ENCODE results near the gene PIGQ.
A peak's percentile ranks its signal among the peaks of the same experiment; 100 is the strongest.

PIGQ gene

DNA sequence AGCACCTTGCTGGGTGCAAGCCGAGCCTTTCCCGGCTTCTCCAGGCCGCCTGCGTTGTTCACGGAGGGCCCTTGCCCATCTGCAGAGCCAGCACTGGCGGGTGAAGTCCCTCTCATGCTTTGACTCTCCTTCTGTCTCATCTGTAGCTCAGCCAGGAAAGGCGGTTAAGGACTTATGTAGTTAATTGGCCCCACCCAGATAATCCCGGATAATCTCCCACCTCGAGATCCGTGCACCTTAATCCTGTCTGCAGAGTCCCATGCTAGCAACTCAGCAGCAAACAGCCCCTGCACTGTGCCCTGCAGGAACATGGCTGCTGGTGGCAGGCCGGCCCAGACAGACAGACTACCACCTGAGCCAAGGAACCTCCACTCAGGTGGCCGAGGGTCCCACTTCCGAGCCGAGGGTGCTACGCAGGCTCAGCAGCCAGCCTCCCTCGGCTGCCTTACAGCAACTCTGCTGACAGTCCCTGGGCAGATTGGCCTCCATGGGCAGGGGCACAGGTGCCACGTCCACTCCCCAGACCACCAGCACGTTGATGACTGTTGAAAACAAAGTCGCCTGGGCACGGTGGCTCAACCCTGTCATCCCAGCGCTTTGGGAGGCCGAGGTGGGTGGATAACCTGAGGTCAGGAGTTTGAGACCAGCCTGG lies 37.0 kb downstream of the PIGQ start:
- no peak for DNase-seq (ENCODE audit: low spot score)

DNA sequence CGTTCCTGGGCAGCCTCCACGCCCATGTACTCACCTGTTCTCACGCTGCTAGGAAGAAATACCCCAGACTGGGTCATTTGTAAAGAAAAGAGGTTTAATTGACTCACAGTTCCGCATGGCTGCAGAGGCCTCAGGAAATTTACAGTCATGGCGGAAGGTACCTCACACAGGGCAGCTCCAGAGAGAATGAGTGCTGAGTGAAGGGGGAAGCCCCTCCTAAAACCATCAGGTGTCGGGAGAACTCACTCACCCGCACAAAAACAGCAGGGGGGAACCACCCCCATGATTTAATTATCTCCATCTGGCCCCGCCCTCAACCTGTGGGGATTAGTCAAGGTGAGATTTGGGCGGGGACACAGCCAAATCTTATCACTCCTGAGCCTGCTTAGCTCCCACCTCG lies 38.3 kb downstream of the PIGQ start:
- no peak for DNase-seq (ENCODE audit: low spot score)

DNA sequence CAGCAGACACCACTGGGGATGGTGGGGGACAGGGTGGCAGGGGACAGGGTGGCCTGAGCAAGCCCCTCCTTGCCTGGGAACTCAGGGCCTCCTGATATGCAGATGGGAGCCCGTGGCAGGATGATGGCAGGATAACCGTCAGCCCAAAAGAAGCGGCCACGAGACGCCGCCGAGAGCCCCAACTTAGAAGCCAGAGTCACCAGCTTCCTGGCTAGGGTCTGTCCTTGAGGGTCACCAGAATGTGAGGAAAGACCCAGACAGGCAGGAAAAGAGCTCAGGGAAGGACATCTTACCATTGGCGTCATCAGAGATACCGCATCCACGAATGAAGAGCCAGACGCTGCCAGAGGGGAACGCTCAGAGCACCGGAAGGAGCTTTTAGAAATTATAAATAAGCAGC lies 39.5 kb downstream of the PIGQ start:
- DNase-seq (ENCODE audit: low spot score) = no peak

DNA sequence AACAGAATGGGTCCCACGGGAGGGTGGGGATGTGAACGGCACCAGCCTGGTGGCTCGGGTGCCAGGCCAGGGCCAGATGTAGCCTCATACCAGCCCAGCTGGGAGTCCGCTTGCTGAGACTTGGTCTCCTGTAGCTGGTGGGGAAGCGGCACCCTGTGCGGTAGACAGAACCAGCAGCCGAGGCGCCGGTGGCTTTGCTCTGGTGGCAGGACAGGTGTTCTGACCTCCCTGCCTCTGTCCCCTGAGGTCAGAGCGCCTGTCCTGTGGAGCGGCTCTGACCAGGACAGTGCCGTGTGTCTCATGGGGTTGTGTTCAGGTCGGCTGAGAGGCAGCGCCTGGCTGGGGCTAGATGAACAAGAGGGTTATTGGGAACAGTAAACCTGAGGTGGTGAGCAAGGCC lies 40.2 kb downstream of the PIGQ start:
- no peak for DNase-seq (ENCODE audit: low spot score)

DNA sequence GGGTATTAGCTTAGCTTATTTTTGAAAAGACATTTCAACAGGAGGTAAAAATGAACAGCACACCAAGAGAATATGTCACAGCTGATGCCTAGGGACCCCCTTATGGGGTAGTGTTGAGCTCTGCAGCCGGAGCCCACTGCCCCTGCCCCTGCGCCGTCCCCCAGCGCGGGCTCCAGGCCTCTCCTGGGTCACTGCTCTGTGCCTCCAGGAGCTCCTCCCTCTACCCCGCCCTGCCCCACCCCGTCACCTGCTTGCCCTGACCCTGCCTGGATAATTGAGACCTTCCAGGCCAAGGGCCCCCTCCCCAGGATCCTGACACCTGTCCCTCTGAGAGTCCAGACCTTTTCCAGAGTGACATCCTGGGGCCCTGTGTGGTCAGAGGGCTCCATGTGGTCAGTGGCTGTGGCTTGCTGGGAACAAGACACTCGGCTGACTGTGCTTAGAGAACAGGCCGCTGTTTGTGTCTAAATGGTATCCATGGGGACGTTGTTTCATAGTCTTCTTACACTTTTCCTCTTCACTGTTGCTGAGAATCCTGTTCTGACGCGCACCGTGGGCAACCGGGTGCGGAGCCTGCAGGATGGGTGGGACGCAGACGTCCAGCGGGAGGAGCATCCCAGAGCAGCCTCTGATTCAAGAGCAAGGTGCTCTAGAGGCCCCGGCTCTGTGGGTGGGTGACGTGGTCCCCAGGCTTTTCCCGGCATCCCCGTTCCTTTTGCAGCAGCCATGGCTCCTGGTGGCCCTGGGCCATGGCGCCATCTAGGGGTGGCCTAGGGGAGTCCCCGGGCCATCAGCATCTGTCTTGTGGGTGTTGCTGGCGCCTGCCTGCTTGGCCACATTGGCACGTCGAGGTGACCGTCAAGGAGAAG lies 41.0 kb downstream of the PIGQ start:
- DNase-seq (ENCODE audit: low spot score) = peak; percentile 71

DNA sequence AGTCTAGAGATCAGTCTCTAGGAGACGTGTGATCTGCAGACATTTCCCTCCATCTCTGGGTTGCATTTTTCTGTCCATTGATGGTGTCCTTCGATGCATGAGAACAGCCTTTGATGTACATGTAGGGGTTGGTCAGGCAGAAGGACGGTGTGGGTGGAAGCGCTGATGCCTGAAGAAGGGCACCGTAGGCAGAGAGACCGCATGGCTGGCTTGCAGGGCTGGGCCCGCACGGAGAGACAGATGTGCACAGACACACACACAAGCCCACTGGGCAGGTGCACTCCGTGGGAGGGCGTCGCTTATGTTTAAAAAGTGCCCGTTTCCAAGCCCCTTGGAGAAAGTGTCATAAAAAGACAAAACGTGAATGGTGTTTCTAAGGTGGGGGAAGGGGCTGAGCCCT lies 45.4 kb downstream of the PIGQ start:
- no peak for DNase-seq (ENCODE audit: low spot score)

DNA sequence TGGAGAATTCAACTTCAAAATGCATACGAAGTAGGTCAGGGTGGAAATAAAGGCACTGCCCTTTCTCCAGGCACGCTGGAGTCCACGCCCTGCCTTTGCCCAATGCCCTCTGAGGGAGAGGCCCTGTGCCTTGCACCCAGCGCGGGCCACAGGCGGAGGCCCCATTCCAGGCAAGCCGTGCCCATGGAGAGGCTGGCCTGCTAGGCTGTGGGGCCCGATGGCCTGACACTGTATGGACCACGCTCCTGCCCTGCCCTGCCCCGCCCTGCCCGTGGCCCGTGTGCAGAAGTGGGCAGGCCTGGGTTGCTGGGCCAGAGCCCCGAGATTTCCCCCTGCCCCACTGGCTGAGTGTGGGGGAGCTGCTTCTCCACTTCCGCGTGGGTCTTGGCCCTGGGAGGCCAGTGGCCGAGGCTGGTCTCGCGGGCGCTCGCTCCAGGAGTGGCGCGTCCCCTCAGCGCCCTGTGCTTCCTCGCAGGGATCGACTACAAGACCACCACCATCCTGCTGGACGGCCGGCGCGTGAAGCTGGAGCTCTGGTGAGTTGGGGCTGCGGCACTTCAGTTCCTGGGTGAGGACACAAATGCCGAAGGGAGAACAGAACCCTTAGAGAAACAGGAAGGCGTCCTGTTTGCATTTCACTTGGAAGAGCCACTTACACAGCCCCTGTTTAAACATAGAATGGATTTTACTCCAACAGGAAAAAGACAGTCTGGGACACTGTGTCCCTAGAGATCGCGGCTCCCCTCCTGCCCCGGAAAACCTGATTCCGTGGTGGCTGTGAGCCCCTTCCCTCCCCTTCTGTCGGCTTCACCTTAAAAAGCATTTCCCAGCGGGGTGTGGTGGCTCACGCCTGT lies 47.2 kb downstream of the PIGQ start:
- DNase-seq (ENCODE audit: low spot score) = no peak

DNA sequence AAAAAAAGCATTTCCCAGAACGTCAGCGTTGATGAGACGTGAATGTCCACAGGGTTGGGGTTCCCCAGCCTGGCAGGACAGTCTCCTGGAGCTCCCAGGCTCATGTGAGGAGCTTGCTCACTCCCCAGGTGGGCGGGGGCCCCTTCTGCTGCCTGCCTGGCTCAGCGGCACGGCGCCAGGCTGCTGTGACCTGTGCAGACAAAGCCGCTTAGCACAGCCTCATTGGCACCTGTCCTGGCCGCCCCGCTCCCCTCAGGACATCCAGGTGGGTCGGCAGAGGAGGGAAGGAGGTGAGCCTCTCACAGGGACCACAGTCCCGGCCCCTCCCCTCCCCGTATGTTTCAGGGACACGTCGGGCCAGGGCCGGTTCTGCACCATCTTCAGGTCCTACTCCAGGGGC lies 48.1 kb downstream of the PIGQ start:
- no peak for DNase-seq (ENCODE audit: low spot score)

DNA sequence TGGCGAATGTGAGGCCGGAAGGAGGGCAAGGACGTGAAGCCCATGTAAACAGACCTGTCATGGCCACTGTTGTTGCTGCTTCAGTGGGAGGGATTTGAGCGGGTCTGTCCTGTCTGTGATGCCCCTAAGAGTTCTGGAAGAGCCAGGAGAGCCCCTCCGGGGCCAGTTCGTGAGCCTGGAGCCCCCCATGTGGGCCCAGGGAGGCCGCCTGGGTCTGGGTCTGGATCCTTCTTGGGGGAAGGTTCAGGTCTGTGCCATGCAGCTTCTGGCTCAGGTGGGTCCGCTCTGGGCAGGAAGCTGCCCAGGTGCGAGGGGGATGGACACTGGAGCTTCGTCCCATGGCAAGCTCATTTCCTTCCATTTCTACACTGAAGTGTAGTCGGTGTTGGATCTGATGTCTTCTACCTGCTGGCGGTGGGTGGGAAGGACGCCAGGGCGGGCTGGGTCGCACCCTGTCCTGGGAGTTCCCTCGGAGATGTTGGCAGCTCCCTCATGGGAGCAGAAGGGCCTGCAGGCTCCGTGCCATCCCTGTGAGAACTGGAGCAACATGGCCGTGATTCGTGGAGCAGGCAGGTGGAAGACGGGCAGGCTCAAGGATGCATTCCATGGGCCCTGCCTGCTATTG lies 49.8 kb downstream of the PIGQ start:
- DNase-seq (ENCODE audit: low spot score) = no peak

DNA sequence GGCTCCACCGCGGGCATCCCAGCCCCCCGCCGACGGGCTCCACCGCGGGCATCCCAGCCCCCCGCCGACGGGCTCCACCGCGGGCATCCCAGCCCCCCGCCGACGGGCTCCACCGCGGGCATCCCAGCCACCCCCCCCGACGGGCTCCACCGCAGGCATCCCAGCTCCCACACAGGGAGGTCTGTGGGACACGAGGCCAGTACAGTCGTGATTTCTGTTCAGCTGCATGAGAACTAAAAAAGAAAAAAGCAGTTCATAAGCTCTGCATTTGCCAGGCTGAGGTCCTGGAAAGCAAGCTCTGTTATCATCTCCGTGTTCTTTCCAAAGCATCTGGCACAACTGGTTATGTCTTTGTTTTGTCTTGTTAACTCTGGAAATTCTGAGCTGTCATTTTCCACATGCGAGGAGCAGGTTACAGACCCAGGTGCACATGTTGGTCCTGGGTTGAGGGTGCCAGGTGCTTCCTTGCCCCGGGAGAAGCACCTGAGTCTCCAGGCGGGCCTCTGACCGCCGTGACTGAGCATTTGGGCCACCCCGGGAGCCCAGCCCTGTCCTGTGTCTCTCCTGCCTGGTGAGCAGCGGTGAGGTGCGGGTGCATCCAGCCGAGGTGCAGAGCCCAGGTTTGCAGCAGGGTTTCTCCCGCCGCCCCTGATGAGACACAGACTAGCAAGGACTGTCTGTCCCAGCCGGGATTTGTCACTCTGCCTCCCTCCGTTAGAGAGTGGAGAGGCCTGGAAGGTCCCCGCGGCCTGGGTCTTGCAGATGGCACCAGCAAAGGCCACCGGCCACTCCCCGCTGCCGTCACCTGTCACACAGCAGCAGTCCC lies 51.1 kb downstream of the PIGQ start:
- no peak for DNase-seq (ENCODE audit: low spot score)

DNA sequence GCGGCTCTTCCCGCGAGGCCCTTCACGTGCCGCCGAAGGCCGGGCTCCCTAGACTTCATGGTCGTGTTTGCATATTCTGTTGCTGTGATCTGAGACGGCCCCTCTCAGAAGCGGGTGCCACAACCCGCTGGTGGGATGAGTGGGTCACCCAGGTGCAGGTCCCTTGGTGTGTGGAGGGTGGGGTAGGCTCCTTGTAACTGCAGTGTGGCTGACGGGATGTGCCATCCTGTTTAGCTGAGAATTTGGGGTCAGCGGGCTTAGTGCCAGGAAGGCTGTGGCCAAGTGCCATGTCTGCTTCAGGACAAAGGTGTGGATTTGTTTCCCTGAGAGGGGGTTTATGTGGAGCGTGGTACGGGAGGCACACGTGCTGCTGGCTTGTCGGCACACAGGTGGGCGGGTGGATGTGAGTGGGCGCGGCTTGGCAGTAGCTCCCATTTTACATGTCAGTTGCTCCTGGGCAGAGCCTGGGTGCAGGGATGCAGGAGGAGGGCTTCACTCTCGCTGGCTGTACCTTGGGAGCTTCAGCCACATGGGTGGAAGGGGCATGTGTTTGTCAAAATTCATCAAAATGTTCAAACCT lies 51.8 kb downstream of the PIGQ start:
- DNase-seq (ENCODE audit: low spot score) = no peak

DNA sequence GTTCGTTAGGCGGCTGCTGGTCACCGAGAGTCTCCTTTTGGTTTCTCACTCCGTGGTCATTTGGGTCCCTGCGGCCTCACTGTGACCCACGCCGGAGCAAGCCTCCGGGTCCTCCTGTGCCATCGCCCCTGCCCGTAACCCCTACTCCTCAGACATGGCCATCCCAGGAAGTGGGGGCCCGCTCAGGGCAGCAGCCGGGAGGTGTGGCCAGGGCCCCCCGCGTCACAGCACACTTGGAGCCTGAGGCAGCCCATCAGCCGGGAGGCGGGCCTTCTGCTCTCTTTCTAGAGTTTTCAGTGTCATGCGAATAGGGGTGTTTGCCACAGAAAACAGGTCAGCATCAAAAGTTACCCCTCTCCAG lies 53.1 kb downstream of the PIGQ start:
- DNase-seq (ENCODE audit: low spot score) = no peak

DNA sequence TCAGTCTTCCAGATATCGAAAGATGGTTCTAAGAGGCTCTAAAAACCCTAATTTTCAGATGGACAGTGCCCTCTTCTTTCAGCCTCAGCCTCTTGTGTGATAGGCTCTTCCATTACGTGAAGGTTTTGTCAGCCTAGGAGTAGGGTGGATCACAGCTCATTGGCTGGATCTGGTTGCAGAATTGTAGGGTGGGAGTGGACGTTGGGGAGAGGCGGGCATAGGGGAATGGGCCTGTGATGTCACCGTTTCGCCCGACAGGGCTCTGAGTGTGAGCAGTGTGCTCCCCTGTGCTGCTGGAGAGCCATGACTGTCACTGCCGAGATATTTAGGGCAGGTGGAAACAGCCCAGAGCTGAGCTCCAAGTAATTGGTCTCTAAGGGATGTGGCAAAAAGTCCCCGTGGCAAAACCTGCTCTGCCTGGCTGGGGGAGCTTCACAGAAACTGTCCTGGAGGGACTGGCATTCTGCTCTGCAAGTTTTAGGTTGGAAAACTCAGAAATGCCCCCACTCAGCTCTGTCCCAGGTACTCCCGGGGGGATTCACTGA lies 54.8 kb downstream of the PIGQ start:
- DNase-seq (ENCODE audit: low spot score) = no peak

DNA sequence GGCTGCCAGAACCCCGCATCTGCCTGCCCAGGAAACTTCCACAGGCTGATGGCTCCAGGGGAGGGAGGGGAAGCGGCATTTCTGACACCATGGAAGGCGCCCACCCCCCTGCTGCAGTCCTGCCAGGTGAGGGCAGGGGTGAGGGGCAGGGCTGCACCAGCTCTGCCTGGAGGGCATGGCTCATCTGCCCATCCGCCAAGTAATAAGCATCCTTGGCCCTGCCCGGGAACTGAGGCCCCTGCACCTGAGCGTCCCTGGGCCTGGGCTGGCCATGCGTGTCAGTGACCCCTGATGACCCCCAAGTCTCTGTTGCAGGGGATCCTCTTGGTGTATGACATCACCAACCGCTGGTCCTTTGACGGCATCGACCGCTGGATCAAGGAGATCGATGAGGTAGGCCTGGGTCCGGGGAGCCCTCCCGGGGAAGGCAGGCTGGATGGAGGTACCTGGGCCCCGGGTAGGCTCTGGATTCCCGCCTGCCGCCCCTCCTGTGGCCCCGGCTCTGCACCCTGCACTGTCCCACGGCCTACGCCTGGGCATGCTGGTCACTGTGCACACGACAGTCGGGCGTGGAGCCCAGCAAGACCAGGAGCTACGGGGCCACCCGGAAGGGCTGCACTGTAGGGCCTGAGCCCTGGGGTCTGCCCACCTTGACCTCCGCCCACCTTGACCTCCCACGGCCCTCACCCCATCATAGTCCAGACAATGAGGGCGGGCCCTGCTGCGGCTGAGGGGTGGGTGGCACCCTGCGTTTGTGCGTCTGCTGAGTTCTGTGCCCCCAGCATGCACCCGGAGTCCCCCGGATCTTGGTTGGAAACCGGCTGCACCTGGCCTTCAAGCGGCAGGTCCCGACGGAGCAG lies 55.6 kb downstream of the PIGQ start:
- DNase-seq (ENCODE audit: low spot score) = no peak

DNA sequence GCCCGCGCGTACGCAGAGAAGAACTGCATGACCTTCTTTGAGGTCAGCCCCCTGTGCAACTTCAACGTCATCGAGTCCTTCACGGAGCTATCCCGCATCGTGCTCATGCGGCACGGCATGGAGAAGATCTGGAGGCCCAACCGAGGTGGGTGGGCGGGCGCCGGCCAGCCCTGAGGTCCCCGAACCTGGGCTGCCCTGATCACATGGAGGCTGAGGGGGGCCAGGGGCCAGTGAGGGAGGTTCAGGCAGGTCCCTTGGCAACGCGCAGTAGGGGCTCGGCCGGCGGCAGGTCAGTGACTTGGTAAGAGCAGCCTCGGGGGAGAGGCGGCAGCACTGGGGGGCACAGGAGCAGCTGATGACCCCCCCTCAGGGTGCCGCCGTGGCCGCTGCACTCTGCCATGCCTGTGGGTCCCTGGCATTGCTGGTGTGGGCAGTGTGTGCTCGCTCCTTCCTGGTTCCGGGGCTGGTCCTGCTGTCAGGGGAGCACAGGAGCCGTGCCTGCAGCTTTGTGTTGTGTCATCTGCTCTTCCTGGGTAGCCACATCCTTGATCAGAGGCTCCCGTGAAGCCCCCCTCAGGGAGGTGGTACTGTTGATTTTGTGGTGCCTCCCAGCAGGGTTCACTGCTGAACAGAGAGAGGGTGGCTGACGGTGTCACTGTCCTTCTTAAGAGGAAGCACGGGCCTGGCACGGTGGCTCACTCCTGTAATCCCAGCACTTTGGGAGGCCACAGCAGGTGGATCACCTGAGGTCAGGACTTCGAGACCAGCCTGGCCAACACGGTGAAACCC lies 56.4 kb downstream of the PIGQ start:
- DNase-seq (ENCODE audit: low spot score) = no peak

DNA sequence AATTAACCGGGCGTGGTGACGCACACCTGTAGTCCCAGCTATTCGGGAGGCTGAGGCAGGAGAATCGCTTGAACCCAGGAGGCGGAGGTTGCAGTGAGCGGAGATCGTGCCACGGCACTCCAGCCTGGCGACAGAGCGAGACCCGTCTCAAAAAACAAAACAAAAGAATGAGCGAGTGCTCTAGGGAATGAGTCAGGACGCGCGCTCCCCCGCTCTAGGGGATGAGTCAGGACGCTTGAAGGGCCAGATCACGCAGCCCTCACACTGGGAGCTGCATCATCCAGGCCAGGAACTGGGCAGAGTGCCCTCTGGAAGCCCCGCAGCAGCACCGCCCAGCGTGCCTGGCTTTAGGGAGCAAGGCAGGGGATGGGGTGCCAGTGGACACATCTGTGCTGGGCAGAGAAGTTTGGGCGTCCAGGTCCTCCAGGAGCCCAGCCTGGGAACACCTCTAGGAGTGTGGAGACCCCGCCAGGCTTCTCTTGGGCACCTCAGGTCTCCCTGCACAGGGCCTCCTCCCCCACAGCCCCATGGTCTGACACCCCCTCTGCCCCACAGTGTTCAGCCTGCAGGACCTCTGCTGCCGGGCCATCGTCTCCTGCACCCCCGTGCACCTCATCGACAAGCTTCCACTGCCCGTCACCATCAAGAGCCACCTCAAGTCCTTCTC lies 57.2 kb downstream of the PIGQ start:
- no peak for DNase-seq (ENCODE audit: low spot score)

DNA sequence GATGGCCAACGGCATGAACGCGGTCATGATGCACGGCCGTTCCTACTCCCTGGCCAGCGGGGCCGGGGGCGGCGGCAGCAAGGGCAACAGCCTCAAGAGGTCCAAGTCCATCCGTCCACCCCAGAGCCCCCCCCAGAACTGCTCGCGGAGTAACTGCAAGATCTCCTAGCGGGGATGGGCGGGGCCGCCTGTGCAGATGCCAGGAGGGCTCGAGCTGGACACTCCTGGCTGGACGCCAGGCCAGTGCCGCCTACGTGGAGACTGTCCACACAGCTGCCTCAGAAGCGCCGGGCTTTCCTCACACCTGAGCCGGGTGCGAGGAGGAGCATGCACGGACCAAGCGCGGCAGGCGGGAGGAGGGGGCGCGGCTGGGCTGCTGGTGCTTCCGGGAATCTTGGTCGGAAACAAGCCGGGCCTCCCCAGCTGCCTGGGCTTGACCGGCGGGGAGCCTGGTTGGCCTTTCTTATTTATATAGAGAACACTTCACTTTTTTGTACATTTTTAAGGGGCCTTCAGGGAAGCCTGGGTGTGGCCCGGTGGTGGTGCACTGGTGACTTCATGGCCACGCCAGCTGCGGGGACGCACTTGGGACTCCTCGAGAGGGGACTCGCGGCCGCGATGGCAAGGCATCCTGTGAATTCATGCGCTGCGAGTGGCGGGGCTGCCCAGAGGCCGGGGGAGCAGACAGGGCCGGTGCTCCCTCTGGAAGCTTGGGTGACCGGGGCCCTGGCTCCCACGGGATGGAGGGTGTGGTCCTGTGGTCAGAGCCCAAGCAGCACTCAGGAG lies 57.9 kb downstream of the PIGQ start:
- DNase-seq (ENCODE audit: low spot score) = no peak

All from ecto neural progenitor cell (in vitro differentiated cells).